Stimulated activated CD4-positive, alpha-beta T cell treated with anti-CD3 and anti-CD28 coated beads, Interleukin-1b, Interleukin-23, amount 100 ng/mL, for 24 hours (primary cell): ENCODE results near the gene ZBTB37.
"Not testable (repeated sequence)": the region's sequence is repeated elsewhere in the genome, so short reads cannot be mapped to it uniquely, and the experiment has no call there.

ENCODE experiments used
- DNase-seq, 4 experiments: peaks; one replicate each; pipeline ENCODE4 v3.0.0-alpha.2; 2020; ENCODE audit warnings: low read depth in 4 of 4, low spot score in 1 of 4

Gene ZBTB37

DNA sequence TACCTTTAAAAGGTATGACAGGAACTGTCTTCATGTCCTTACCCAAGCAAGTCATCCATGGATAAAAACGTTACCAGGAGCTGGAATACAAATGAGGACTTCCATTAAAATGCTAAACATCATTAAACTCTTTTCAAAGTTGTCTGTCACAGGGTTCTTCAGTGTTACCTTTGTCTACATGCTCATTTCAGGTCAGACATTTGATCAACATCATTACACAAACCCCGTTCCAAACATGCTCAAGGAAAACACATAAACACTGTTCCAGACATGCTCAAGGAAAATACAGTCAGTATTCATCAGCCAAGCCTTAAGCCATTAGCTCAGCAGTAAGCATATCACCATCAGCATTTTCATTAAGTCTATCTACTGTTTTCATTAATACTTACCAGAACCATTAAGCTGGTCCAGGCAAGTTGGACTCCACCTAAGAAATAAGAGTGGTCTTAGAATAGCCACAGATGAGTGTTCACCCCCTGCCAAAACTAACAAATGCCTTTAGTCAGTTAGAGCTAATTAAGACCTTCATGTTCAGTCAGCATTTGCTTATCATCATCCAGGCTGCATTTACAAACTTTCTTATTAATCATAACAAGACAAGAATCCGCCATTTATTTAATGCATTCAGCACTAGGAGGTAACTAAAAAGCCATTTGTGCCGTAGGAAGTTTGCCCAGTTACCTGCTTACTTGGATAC is 2.6 kb upstream of the ZBTB37 start:
- no peak for DNase-seq

DNA sequence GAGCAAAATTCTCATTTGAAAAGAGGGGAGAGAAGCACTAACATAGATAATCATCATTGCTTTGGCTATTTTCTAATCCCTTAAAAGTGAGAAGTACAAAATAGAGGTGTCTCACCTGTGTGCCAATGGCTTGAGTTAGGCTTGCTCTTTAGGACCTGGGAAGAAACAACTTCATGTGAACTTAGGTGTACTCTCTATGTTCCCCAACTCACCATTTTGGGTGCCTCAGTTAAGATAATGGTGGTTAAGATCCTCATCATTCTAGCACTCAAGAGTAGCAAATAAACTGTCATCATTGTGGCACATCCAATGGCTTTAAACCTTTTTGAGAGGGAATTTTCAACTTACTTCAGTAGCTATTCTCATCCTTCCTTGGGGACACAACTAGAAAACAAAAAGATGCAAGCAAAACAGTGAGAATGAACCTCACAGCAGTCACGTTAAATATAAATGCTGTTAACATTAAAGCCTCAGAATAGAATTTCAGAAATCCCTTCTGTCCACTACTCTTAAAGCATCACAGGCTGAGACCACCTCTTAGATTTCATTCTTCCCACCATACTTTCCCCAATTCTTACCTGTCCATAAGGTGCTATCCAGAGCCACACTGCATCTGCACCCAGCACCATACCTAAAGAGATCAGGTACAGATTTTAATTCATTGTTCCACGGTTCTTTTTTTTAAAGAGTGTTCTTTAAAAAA is 1.6 kb upstream of the ZBTB37 start:
- DNase-seq = no peak

DNA sequence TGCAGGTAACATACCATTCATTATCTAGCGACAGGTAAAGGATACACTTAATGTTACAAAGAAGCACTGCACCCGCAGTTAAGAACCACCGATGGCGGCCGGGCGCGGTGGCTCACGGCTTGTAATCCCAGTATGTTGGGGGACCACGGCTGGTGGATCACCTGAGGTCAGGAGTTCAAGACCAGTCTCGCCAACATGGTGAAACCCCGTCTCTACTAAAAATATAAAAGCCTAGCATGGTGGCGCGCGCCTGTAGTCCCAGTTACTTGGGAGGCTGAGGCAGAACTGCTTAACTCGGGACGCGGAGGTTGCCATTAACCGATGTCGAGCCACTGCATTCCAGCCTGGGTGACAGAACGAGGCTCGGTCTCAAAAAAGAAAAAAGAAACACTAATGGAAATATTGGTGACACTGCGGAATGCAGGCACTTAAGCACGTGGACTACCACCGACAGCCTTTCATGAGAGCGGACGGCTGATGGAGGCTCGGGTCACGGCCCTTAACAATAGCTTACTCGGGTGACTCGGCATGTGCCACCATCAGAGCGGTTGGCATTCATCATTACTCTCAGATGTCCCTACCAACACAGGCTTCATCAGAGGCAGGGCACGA is 933 bp upstream of the ZBTB37 start:
- DNase-seq = peak in 2 of 4 experiments; percentile 30 to 45

DNA sequence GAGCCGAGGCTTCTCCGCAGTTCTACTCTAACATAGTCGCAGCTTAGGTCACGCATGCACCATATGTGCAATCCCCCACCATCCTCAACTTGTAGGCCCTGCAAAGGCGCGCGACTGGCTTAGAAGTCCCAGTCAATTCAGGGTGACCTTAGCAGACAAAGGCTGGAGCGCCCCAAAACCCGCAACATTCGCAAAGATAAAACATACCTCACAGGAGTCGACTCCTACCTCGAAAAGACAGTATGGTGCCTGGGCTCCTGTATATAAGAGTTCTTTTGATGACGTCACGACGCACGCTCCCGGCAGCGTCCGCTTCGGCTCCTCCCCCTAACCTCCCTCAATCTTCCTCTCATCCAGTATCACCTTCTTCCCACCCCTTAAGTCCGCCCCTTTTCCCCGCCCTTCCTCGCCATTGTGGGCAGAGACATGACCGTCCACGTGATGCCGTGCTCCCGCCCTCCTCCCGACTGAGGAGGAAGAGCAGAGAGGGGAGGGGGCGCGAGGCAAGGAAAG is 371 bp upstream of the ZBTB37 start, which contains the start of gene GAS5:
GAS5 (minus strand) TSS at position 237 of the 513 bp plus-strand sequence.
- peak; percentile 97 to 99 (median 99) for DNase-seq

DNA sequence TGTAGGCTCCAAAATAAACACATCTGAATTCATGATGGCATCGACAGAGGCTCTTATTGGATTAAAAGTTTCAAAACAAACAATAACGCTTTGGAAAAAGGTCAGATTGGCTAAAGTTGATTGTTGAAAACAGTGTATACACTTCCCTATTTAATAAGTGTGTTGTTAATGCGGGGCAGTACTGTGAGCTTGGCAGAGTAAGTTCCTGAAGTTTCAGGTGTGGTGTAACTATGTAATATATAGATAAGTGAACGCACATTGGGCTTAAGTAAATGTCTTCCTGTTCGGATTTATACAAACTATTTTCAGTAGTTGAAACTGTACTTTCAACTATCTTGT is 810 bp downstream of the ZBTB37 start:
- DNase-seq = no peak

DNA sequence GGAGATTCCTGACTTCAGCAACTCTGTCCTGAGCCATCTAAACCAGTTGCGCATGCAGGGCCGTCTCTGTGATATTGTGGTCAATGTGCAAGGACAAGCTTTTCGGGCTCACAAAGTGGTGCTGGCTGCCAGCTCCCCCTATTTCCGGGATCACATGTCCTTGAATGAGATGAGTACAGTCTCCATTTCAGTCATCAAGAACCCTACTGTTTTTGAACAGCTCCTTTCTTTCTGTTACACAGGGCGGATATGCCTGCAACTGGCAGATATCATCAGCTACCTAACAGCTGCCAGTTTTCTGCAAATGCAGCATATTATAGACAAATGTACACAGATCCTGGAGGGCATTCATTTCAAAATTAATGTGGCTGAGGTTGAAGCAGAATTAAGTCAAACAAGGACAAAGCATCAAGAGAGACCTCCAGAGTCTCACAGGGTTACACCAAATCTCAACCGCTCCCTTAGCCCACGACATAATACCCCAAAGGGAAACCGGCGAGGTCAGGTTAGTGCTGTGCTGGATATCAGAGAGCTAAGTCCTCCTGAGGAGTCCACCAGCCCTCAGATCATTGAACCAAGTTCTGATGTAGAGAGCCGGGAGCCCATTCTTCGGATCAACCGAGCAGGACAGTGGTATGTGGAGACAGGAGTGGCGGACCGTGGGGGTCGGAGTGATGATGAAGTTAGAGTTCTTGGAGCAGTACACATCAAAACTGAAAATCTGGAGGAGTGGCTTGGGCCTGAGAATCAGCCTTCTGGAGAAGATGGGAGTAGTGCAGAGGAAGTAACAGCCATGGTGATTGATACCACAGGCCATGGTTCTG is 2.3 kb downstream of the ZBTB37 start:
- no peak for DNase-seq

DNA sequence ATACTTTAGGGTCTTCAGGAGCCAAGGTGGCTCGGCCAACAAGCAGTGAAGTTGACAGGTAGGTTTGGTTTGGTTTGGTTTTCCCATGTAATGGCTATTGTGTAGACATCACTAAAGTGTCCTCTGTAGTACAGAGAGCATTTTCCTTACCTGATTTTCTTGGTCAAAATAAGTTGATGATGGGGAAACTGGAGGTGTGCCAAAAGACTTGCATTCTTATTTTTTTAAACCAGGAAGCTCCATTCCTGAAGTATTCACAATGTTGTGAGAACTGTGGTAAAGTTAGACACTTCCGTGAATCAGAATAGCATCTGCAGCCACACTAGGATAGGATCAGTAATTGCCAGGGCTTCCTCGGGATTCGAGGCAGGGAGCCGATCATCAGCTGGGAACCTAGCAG is 2.9 kb downstream of the ZBTB37 start:
- no peak for DNase-seq

DNA sequence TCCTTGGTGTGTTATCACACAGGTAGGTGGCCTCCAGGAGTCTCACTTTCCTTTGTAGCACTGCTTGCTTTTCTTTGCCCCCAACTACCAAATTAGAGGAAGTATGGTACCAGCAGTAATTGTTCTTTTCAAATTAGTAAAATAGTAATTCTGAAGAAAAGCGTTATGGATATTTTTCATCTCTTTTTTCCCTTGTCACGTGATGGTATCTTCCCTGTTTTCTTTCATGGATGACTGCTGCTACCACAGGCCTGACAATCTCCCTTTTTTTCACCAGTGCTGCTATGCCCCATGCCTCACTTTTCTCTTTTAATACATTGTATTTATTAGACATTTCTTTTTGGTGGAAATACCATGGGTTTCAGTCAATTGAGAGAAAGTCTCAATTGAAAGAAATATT is 3.3 kb downstream of the ZBTB37 start:
- DNase-seq = no peak

DNA sequence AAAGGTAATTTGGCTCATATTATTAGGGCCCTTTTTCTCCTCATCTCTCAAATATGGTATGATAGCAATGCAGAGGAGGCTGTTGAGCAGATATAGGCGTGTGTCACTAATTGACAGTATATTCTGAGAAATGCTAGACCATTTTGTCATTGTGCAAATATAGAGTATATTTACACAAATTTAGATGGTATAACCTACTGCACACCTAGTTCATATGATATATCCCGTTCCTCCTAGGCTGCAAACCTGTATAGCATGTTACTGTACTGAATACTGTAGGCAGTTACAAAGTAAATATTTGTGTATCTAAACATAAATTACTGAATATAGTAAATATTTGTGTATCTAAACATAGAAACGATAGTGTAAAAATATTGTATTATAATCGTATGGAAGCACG is 8.6 kb downstream of the ZBTB37 start:
- DNase-seq = no peak

DNA sequence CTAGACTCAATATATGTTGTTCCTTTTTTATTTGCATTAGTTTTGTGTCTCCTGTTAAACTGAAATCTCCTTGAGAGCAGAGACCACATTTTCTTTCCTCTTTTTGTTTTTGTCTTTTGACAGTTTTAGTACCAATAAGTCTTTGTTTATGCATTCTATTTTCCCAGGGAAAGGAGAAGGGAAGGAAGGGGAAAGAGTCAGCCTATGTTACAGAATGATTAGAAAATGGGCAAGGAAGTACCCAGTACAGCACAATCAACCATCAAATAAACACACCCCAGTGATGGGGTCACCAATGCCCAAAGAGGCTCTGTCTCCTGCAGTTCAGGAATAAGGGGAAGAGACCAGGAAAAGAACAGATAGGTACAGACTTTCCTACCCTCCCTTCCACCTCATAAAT is 10.1 kb downstream of the ZBTB37 start:
- no peak for DNase-seq

DNA sequence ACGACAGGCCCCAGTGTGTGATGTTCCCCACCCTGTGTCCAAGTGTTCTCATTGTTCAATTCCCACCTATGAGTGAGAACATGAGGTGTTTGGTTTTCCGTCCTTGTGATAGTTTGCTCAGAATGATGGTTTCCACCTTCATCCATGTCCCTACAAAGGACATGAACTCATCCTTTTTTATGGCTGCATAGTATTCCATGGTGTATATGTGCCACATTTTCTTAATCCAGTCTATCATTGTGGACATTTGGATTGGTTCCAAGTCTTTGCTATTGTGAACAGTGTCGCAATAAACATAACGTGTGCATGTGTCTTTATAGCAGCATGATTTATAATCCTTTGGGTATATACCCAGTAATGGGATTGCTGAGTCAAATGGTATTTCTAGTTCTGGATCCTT is 12.9 kb downstream of the ZBTB37 start:
- not testable (repeated sequence) for DNase-seq

DNA sequence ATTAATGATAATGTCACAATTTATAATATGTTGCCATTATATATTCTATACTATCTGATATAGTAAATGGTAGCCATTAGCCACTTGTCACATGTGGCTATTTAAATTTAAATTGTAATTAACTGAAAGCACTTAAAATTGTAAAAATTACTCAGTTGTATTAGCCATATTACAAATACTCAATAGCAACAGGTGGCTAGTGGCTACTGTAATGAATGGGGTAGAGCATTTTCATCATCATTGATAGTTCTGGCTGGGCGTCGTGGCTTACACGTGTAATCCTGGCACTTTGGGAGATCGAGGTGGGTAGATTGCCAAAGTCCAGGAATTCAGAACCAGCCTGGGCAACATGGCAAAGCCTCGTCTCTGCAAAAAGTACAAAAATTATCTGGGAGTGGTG is 16.5 kb downstream of the ZBTB37 start:
- no peak for DNase-seq

DNA sequence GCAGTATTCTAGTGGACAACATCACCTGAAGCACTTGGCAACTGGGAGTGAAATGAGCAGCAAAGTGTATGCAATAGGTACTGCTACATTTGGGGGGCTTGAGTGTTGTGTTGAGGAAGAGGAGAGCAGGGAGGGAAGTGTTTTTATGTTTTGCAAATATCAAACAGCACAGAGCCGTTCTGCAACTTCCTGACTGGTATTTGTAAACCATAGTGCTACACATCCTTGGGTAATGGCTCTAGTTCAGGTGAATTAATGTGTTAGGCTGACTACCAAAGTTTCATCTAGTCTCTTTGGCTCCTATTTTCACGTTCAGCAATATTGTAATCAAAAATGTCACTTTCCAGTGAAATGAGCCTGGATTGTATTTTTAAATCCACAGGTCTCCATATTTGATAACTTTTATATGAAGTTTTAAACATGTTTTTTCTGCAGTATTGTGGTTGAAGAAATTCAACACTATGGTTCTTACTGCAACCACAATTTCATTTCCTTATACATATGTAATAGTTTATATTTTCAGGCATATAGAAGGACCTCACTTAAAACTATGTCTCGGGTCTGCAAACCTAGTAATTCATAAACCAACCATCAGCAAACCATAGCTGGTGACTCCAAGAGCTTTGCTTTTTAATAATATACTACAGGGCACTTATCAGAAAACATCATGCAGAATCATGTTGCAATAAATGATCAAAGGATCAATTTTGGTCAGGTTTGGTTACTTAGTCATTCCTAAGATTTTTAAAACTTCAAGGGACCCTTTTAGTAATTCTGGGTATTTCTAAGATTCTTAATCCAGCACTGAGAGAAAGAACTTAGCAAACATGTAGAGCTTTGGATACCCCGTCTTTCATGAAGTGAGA is 18.8 kb downstream of the ZBTB37 start:
- no peak for DNase-seq

DNA sequence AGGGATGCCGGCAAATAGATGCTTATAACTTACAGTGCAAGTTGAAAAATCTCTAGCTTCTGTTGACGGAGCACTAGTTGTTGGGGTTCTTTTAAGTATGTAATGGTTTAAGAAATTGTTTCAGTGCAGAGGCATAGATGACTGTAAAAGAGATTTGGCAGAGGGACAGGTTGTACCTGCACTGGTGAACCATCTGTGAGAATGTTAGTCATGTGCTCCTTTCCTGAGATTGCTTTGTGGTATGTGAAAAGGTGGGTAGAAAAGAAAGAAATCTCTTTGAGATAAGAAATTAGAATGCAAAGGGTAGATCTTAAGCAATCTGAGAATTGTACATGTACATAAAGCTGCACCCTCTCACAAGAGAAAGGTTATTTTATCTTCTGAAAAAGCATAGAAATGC is 19.4 kb downstream of the ZBTB37 start:
- DNase-seq = no peak

DNA sequence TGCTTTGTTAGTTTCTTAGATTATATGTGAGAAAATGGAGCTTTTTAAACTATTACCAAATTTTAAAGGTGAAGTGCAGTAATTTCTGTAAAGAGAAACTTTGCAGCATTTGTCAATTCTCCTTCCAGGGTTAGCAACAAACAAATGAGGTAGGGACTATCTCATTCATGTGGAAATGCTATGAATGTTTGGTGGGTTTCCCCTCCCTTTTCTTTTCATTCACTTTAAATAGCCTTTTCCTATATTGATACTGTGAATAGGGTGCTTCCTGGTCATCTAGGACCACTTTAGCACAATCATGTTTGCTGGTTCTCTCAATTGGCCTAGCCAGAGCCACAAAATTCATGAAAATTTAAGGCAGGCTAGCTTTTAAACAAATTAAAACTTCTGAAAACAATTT is 20.6 kb downstream of the ZBTB37 start:
- DNase-seq = no peak

DNA sequence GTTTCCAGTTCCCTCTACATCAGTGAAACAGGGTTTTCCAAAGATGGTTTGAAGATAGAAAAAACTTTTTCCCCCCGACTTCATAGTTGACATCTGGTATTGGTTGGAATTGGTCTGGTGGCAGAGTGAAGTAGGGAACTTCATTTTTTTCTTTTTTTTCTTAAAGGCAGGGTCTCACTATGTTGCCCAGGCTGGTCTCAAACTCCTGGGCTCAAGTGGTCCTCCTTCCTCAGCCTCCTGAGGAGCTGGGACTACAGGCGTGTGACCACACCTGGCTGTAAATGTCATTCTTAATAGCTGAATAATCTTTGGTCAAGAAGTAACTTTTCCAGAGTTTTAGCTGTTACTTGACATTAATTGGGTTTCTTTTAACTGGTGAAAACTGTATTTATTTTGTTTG is 21.7 kb downstream of the ZBTB37 start:
- no peak for DNase-seq

DNA sequence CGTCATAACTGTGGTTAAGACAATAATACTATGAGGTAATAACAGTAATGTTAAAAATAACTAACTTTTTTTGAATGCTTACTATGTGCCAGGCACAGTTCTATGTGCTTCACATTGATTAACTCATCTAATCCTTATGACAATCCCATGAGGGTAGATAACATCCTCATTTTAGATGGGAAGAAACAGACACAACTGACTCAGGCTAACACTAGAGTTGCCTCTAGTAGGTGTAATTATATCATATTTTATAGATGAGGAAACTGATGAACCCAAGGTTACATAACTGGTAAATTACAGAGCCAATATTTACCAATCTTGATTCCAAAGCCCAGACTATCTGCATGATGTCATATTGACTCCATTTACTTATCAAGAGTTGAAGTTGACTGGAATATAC is 25.4 kb downstream of the ZBTB37 start:
- no peak for DNase-seq

DNA sequence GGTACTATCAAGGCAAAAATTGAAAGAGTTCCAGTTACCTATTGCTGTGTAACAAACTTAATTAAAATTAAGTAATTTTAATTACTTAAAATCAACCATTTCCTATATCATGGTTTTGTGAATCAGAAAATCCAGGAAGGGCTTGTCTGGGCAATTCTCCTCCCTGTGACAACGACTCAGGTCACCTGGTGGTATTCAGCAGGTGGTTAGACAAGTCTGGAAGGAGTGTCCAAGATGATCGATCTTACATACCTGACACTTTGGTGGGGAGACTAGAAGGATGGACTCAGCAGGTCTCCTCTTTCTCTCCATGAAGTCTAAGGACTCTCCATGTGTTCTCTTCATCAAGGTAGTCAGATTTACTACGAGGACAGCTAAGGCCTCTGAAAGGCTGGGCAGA is 26.0 kb downstream of the ZBTB37 start:
- no peak for DNase-seq

DNA sequence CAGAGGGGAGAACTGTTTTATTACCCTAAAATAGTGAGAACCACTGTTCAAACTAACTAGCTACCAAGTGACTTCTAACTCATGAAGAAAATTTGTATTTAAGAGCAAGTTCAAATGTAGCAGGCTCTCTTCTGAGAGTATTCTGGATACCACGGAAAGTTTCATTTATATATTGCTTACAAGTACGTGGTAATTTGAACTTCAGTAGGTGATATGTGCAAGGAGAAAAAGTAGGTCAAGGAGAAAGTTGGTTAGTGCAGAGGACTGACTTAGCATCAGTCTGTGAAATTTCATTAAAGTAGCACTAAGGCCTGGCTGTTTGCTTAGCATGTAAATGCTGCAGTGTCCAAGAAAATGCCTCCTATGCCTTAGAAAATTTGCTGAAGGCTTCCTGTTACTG is 32.2 kb downstream of the ZBTB37 start:
- DNase-seq = no peak

DNA sequence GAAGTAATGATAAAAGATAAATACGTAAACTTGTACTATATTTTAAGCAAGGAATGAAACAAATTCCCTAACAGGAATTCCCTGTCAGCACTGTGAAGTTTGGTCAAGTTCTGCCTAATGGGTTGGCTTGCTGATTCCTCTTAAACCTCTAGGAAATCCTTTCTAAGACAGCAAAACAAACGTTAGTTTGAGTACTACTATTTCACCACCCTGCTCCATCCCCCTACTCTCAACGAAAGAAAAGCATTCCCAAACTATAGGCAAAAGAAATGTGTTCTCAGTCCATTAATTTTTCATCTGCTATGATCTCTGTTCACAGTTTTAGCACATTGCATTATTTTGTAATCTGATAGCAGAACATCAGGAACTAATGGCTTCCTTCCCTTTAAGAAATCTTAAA is 32.8 kb downstream of the ZBTB37 start:
- DNase-seq = no peak
